NOMO-1 treated with dmso at 0.1 percent for 144 hours (cell line): ENCODE measurements around the gene EPYC.
"Not testable (repeated sequence)": the region's sequence is repeated elsewhere in the genome, so short reads cannot be mapped to it uniquely, and the experiment has no call there.

Source experiments
- DNase-seq: peaks from one replicate; lab custom pipeline; 2025; ENCODE audit not compliant: unreplicated experiment; lab: John Stamatoyannopoulos, UW

The EPYC gene

DNA sequence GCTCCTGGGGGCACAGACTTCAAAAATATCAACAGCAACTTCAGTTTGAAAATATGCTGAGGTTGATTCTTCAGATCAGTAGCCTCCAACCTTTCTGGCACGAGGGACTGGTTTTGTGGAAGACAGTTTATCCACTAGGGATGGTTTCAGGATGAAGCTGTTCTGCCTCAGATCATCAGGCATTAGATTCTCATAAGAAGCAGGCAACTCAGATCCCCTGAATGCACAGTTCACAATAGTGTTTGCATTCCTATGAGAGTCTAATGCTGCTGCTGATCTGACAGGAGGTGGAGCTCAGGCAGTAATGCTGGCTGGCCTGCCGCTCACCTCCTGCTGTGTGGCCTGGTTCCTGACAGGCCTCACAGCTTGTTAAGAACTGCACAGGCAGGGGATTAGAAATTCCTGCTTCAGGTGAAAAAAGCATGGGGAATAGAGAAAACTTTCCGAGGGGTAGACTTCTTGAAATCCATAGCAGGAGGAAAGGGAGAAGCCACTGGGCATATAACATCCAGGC lies 12.8 kb downstream of the EPYC start:
- no peak for DNase-seq

DNA sequence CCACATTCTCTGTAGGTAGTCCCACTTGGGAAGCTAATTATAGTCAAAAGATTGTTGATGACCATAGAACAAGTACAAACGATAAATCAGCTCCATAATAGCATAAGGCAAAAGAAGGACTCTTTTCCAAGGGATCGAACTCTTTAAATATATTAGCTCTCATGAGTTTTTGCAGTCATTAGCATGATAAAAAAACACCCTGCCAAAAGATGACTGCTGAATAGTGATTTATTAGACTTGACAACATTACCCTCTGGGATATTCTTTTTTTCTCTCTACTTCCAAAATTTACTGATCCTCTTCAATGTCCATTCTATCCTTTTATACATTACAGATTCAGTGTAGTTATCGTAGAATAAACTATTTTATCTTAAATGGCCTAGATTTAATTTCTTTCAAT lies 14.2 kb downstream of the EPYC start:
- DNase-seq, result no peak

DNA sequence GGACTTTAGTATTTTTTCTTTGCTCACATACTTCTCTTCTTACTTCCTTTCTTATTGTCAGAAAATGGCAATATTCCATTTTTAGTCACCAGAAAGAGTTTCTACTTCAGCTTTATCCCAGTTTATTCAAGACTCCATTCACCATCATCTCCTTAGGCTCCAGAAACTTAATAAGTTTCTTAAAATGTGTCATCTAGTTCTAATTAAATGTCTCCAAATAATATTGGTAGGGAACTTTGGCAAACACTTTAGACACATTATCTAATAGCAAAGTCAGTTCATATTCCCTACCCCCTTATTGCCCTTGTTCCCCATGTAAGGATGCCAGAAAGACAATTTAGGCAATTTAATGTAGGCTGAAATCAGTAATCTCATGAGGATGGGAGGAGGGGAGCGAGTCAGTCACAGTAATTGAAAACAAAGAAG lies 15.1 kb downstream of the EPYC start:
- DNase-seq, result no peak

- no peak for DNase-seq
These were observed 17.3 kb downstream of the EPYC start for GRCh38 chr12:90987520-90987919.

GRCh38 chr12:90987101-90987500 lies 17.7 kb downstream of the EPYC start:
- no peak for DNase-seq

- DNase-seq, result not testable (repeated sequence)
These were observed 19.4 kb downstream of the EPYC start for GRCh38 chr12:90985331-90985730.

DNA sequence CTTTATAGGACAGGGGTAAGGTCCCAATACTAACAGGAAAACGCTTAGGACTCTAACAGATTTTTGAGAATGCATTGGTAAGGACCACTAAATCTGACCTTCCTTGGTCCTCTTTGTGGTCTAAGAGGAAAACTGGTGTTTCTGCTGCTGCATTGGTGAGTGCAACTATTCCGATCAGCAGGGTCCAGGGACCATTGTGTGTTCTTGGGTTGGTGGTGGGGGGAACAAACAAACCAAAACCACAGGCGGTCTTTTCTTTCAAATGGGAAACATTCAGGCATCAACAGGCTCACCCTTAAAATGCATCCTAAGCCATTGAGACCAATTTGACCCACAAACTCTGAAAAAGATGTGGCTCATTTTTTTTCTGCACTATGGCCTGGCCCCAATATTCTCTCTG lies 20.7 kb downstream of the EPYC start:
- DNase-seq, result no peak

DNA sequence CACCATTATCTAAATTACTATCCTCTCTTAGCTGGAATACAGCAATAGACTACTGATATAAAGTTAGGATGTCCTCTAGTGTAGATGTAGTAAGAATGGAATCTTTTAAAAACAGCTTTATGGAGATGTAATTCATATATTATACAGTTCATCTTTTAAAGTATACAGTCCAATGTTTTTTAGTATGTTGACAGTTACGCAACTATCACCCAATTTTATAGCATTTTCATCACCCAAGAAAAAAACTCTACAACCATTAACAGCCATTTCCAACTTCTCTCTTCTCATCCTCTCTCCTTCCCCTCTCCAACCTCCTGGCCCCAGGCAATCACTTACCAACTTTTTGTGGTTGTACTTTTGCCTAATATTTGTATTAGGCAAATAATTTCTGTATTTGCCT lies 22.6 kb downstream of the EPYC start:
- DNase-seq, result no peak

DNA sequence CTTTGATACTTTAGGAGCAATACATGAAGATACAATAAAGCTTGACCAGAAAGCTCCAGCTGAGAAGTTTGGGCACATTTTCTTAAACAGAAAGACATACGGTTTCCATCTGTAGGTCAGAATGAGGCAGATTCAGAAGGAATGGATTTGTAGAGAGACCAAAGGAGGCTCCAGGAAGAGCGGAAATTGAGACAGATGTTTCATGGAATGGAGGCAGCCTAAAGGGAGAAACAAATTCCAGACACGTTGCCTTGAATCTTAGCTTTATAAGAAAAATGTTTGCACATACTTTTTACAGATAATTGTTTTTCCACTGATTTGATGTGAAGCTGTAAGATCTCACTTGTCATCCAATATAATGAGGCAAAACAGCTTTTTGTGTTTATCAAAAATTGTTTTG lies 24.8 kb downstream of the EPYC start:
- no peak for DNase-seq

GRCh38 chr12:90979019-90979418 lies 25.8 kb downstream of the EPYC start:
- no peak for DNase-seq

DNA sequence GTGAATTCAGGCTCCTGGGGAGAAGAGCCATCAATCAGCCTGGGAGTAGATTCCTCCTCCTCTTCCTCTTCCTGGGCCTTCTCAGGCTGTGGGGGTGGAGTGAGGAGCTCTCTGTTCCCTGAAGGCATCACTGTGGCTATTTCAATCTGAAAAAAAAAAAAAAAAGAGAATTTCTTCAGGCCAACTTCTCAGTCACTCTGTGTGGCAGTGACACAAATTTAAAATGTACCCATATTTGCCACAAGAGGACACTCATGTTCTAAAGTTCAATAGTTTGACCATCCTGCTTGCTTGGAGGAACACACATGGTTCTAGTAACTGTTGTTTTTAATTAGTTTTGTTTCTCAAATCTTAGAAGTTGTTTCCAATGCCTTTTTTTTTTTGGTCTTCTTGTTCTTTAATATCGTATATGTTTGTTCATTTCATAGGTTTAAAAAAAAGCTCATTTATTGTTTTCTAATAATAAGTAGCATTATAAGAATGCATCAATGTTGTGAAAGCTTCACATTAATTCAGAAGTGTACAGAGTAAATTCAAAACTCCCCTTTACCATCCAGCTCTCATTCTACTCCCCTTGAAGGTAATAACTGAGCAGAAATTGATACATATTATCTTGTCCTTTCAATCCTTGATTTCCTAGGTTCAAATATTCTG lies 26.5 kb downstream of the EPYC start:
- no peak for DNase-seq

GRCh38 chr12:90977224-90977623 lies 27.5 kb downstream of the EPYC start:
- DNase-seq, result no peak

DNA sequence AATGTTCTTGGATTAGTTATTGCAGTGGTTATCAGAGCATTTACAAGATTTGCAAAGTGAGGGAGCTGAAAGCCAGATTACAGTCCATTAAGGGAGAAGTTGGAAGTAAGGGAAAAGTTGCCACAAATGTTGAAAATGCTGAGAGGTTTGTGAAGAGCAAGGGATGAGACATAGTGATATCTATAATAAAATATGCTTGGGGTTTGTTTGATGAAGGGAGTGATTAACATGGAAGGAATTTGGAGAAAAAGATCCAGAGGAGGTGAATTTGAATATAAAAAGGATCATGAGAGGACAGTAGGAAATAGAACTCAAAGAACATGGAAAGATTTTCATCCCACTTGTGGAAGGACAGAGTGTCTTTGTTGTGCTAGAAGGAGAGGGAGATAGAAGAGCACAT lies 30.5 kb downstream of the EPYC start:
- no peak for DNase-seq

GRCh38 chr12:90972226-90972625 lies 32.5 kb downstream of the EPYC start:
- no peak for DNase-seq

DNA sequence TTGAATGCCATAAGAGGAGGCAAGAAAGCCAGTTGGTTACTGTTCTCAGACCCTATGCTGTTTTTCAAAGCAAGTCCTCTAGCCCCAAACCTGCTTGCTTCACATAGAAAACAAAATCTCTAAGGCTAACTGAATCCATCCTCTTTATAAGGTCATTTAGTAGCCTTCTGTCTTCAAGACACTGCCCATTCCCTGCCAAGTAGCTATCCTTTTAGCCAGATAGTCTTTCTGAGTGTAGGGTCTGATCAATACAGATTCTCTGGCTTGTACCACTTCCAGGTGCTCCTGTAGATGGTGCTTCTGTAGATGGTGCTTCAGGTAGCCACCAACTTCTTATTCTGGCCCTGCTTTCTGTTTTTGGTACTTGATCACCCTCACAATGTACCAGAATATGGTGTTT lies 33.9 kb downstream of the EPYC start:
- DNase-seq, result no peak

- no peak for DNase-seq
These were observed 34.3 kb downstream of the EPYC start for GRCh38 chr12:90970471-90970870.

DNA sequence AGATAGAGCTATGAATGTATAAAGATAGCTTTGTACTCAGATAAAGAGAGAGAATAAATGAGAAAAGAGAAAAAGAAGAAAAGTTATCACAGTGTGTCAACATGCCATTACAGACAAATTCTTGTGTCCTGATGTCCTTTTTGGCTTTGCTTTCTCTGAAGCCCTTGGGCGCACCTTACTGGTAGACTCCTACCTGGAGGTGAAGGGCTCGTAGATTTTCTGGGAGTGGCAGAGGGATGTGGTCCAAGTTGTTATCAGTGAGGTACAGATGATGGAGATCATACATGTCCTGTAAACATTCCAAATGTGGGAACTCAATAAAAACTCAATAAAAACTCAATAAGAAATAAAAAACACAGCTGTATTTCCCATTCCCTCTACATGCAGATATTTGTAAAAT lies 34.9 kb downstream of the EPYC start:
- DNase-seq, result no peak

DNA sequence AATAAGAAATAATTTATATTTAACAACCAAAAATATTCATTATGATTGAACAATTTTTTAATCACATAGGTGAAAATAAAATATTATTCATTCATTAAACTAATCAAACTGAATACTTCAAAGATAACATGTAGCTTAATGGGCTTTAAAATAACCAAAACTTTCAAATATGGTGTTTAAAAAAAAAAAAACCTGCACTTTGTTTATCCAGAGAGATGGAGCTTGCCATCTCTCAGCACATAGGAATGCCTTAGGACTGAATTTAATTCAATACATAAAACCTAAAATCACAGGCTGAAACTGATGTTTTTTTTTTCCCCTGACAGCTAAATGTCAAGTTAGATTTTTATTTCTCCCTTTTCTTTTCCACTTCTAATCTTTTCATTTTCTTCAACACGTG lies 35.4 kb downstream of the EPYC start:
- no peak for DNase-seq

DNA sequence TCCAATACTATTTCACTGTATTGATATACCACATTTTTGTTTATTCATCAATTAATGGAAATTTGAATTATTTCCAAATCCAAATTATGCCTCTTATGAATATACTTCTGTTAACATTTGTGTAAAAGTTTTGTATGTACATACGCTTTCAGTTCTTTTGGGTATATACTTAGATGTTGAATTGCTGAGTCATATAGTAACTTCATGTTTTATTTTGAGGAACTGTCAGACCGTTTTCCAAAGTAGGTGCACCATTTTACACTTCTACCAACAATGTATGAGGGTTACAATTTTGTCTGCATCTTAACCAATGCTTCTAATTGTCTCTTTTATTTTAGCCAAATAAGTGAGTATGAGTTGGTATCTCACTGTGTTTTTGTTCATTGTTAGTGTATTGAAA lies 39.6 kb downstream of the EPYC start:
- no peak for DNase-seq

DNA sequence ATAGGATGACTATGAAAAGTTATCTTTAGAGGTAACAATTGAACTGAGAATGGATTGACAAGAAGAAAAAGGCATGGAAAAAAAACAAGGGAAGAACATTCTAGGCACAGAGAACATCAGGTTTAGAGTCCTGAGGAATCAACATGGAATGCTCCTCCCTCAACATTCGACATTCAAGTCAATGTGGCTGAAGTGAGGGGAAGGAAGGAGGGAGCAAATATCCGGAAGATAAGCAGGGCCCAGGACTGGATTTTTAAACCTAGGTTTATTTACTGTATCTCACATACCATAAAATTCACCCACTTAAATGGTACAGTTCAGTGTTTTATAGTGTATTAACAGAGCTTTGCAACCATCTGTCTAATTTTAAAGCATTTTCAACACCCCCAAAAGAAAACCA lies 40.2 kb downstream of the EPYC start:
- no peak for DNase-seq

DNA sequence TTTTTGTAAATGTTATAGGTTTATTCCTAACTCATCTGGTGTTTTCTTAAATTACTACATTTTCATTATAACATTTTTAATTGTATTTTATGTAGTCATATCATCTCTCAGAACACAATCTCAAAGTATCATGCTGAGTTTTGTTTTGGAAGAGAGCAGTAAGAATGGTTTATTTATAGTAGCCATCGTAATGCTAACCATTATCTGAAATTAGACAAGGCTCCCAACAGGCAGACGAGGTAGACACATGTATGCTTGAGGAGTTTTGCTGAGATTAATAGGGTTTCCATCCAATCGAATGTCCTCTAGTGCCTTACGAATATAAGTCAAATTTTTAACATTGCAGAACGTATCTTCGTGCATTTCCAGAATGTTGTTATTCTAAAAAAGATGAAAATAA lies 40.8 kb downstream of the EPYC start:
- no peak for DNase-seq

- DNase-seq, result no peak
These were observed 43.6 kb downstream of the EPYC start for GRCh38 chr12:90961154-90961553.

DNA sequence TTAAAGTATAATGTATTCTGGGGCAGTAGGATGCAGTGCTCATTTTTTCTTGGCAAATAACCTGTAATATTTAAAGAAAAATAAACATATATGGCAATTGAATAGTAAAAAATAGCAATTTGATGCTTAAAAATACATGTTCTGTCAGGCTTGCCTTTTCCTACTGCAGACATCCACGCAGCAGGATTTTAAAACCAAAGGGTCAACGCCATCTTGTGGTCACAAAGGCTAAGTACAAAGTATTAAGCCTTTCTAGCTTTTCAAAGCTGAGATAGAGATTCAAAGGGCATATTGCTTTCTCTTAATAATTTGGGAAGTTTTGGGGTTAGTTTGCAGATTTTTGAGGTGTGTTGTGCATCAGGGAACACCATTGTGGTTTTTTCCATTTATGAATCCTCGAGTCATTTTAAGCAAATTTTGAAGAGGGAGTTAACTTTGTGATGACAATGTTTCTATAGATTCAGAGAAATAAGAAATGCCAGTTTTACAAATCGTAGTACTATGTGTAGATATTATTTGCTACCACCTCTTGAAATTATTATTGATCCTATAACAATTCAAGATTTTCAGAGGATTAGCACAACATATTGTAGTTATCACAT lies 45.1 kb downstream of the EPYC start:
- no peak for DNase-seq
